SJSA1 (cell line): Measurements from ENCODE around the gene LIN7A. TPM values are rescaled to one million over a fixed set of nuclear protein-coding genes. Genes with fewer than 3 reads are reported as not detected.
"Not testable (repeated sequence)": the region's sequence is repeated elsewhere in the genome, so short reads cannot be mapped to it uniquely, and the experiment has no call there.

ENCODE experiments used
- DNase-seq, 2 experiments: peaks; one replicate each; pipeline ENCODE4 v3.0.0-alpha.2; 2015 to 2020; ENCODE audit warnings: low spot score in 2 of 2, low read depth in 1 of 2
- H3K27ac ChIP-seq: fragments of 250-450 bp; sonication (Bioruptor Pico); 2 replicates; pipeline ENCODE4 v1.5.1; 2020; ENCODE audit warnings: mild to moderate bottlenecking, moderate library complexity
- H3K27me3 ChIP-seq: fragments of 250-450 bp; sonication (Bioruptor Pico); replicated peaks from 2 replicates; pipeline ENCODE4 v1.5.1; 2020; ENCODE audit warnings: mild to moderate bottlenecking, moderate library complexity
- H3K36me3 ChIP-seq: fragments of 250-450 bp; sonication (Bioruptor Pico); 2 replicates; pipeline ENCODE4 v1.5.1; 2020; ENCODE audit warnings: mild to moderate bottlenecking
- H3K4me1 ChIP-seq: fragments of 250-450 bp; sonication (Bioruptor Pico); replicated peaks from 2 replicates; pipeline ENCODE4 v1.6.1; 2021; ENCODE audit warnings: mild to moderate bottlenecking
- H3K4me3 ChIP-seq: fragments of 250-450 bp; sonication (Bioruptor Pico); 2 replicates; pipeline ENCODE4 v1.5.1; 2020; ENCODE audit warnings: mild to moderate bottlenecking
- H3K9me3 ChIP-seq: fragments of 250-450 bp; sonication (Bioruptor Pico); replicated peaks from 2 replicates; pipeline ENCODE4 v1.5.1; 2020; ENCODE audit warnings: mild to moderate bottlenecking
- total RNA-seq: library from RNA; depleted of rRNA; stranded (reverse); fragments of >200 nt; shearing (Covaris generic); gene quantifications from 2 replicates; pipeline ENCODE4 v1.2.3, GENCODE V29; 2014

Gene LIN7A
- total RNA-seq, 1 experiment from 2014 or later = 2.4 TPM

DNA sequence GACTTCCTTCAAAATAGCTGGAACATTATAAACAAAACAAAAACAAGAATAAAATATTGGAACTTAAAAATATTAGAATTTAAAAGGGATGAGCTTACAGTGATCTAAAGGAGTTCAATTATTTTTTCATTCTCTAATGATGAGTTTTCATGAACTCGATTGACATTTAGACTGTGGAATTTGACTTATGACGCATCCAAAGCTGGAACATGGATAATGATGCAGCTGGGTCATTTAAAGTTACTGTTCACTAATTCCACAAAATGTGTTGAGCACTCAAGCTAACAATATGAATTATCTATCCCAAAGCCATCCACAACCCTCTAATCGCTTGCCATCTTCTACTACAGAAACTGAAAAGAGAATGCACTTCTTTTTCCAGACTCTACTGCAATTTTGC is 42.5 kb downstream of the LIN7A start:
- H3K27me3 ChIP-seq = no peaks in the 10 kb centered on the region; the same call in 1 of the 2 replicates
- no peaks in the 10 kb centered on the region for H3K36me3 ChIP-seq
- no peaks in the 10 kb centered on the region for H3K9me3 ChIP-seq
- no peak overlapping the region for H3K27ac ChIP-seq
- DNase-seq = no peak
- no peak overlapping the region for H3K4me3 ChIP-seq
- H3K4me1 ChIP-seq = no peaks in the 10 kb centered on the region

DNA sequence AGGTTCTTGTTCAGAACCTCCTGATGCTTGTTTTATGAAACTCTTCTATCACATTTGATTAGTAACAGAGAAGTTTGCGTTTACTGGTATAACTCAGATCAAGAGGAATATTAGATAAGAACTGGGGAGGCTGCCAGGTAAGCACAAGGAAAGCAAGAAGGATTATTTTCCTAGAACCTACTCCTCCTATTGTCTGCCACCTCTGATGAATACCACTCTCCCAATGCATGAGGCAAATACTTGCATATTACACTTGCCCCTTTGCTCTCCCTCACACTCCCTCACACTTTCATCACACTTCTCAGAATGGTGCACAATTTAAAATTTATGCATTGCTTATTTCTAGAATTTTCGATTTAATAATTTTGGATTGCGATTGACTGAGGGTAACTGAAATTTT is 43.6 kb downstream of the LIN7A start:
- DNase-seq = no peak

DNA sequence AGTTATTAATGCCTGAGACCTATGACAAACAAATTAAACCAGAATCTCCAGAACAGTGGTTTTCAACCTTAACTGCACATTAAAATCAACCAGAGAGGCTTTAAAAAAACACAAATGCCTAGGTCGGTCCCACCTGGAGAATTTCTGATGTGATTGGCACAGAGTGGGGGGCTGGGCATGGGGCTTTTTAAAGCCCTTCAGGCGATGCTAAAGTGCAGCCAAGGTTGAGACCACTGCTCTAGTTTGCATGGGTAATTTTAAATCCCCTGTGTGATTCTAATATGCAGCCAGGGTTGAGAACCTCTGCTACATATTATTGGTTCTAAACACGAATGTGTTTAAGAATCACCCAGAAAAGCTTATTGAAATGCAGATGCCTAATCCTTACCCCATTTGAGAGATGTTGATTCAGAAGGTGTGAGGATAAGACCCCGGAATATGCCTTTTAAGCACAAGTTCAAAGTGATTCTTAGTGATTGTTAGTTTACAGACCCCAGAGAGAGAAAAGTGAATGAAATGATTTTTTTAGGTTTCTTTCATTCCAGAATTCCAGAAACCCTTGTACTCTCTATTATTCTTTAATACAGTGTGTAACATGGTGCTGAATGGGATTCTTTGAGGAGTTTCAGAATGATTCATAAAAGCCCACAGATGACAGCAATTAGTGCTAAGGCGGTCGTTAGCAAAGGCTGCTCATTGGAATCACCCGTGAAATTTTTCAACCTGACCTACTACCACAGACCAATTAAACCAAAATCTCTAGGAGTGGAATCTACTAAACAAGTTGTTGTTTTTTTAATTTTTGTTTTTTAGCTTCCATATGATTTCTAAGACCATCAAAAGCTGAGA is 44.9 kb downstream of the LIN7A start:
- Histone ChIP-seq H3K4me1 (no peaks in the 10 kb centered on the region), H3K27ac (no peak overlapping the region), H3K36me3 (no peaks in the 10 kb centered on the region), H3K4me3 (no peak overlapping the region), H3K27me3 (no peaks in the 10 kb centered on the region; the same call in 1 of the 2 replicates), H3K9me3 (no peaks in the 10 kb centered on the region)
- no peak for DNase-seq

More for the DNA sequence above, 43.6 kb downstream of the LIN7A start:
- Histone ChIP-seq H3K9me3 (no peaks in the 10 kb centered on the region), H3K27me3 (no peaks in the 10 kb centered on the region; the same call in 1 of the 2 replicates), H3K36me3 (no peaks in the 10 kb centered on the region), H3K4me1 (no peaks in the 10 kb centered on the region), H3K4me3 (no peak overlapping the region), H3K27ac (no peak overlapping the region)

DNA sequence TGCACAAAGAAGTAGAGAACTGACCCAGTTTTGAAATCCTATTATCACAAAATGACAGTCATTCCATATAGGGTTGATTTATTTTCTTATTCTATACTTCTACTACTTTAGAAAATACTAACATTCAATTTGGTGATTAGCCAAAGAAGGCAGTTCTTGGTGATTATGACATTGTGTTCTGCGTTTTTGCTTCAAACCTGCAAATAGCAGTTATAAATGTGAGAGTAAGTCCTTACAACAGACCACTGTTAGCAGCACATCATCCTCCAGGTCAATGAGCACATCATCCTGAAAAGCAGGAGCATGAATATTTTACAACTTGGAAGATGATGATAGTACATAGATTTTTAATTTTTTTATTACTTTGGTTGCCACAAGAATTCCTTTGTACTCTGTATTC is 53.1 kb downstream of the LIN7A start:
- no peak overlapping the region for H3K27ac ChIP-seq
- no peaks in the 10 kb centered on the region for H3K9me3 ChIP-seq
- 0 out of 2 replicates have a peak, but pooled peaks cover 3% of the 10 kb centered on the region for H3K27me3 ChIP-seq
- DNase-seq = no peak
- H3K4me3 ChIP-seq = no peak overlapping the region
- no peaks in the 10 kb centered on the region for H3K4me1 ChIP-seq
- H3K36me3 ChIP-seq = no peaks in the 10 kb centered on the region

DNA sequence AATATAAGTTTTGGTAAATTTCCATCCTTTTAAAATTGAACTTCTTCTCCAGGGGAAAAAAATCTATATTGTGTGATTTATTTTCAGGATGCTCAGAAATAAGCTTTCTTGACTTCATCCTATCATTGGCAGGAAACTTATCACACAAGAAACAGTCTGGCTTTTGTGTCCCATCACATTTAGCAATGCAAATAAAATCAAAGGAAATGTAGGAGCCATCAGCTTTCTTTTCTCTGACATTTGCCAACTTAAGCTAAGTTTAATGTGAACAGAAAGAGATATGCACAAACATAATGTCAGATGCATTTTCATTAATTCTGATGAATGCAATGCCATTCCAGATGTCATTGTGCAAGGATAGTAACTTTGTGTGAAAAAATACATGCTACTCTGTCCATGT is 56.6 kb downstream of the LIN7A start:
- Histone ChIP-seq H3K36me3 (no peaks in the 10 kb centered on the region), H3K27ac (no peak overlapping the region), H3K27me3 (no peaks in the 10 kb centered on the region), H3K4me1 (no peaks in the 10 kb centered on the region), H3K4me3 (no peak overlapping the region), H3K9me3 (no peaks in the 10 kb centered on the region)
- no peak for DNase-seq

DNA sequence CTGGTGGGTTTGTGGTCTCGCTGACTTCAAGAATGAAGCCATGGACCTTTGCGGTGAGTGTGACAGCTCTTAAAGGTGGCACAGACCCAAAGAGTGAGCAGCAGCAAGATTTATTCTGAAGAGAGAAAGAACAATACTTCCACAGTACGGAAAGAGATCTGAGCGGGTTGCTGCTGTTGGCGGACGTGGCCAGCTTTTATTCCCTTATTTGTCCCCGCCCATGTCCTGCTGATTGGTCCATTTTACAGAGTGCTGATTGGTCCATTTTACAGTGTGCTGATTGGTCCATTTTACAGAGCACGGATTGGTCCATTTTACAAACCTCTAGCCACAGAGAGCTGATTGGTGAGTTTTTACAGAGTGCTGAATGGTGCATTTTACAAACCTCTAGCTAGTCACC is 59.3 kb downstream of the LIN7A start:
- not testable (repeated sequence) for H3K27me3 ChIP-seq, H3K27ac ChIP-seq, H3K4me3 ChIP-seq

DNA sequence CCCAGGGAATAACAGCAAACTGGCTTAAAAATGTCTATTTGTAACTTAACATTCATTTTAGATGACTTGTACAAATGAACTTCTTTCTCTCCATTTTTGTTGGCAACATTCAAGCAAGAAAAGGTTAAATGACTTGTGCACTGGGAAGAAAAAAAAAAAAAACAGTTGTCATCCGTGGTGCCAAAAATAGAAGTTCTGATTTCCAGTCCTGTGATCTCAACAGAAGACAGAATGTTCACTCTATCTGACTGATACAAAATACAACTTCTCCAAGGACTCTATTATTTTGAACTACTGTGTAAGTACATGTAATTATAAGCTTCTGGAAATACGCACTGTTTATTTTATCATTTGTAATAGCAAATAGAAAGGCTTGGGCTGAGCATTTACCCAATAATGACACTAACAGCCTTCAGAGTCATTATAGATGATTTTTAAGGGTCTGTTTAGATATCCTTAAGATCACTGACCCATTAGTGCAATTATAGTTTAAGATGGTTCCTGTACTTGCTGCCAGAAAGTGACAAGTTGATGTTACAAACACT is 59.9 kb downstream of the LIN7A start:
- Histone ChIP-seq H3K4me1 (no peaks in the 10 kb centered on the region), H3K4me3 (no peak overlapping the region), H3K9me3 (no peaks in the 10 kb centered on the region), H3K27ac (no peak overlapping the region), H3K36me3 (no peaks in the 10 kb centered on the region), H3K27me3 (no peaks in the 10 kb centered on the region)
- DNase-seq = no peak

More for the DNA sequence above, 59.3 kb downstream of the LIN7A start:
- H3K4me1 ChIP-seq, DNase-seq, H3K36me3 ChIP-seq, H3K9me3 ChIP-seq: not testable (repeated sequence)

DNA sequence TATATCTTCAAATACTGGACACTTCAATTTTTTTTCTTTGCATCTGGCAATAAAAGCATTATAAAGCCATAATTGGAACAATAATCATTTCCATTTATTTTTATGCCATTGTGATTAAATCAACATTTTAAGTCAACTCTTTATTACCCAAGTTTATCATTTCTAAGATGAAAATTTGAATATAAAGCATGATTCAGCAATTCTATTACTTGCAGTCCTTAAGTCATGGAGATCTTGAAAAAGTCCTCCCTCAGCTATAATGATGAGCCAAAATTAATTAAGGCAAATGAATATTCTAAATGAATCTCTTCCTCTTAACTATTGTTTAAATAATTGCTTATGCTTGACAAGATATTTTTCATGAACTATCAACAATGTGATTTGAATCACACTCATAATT is 65.7 kb downstream of the LIN7A start:
- H3K27me3 ChIP-seq = no peaks in the 10 kb centered on the region
- no peak for DNase-seq
- H3K36me3 ChIP-seq = no peaks in the 10 kb centered on the region
- H3K4me3 ChIP-seq = no peak overlapping the region
- no peak overlapping the region for H3K27ac ChIP-seq
- H3K9me3 ChIP-seq = no peaks in the 10 kb centered on the region
- no peaks in the 10 kb centered on the region for H3K4me1 ChIP-seq

DNA sequence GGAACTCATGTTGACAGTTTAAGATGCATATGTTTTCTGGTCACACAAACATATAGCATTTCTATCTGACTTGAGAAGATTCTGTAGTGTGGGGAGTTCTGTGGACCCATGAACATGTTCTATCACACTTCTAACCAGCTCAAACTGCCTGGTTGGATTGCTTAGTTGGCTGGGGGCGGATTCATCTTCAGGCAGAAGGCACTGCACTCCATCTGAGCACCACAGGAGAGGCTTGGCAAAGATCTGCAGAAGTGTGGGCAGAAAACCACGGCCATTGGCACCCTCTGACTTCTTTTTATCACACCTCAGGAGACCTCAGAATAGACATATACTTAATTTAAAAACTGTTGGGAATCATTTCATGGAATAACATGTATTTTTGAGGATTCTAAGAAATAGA is 68.5 kb downstream of the LIN7A start:
- no peaks in the 10 kb centered on the region for H3K4me1 ChIP-seq
- no peak overlapping the region for H3K4me3 ChIP-seq
- no peaks in the 10 kb centered on the region for H3K36me3 ChIP-seq
- no peak for DNase-seq
- no peak overlapping the region for H3K27ac ChIP-seq
- no peaks in the 10 kb centered on the region for H3K9me3 ChIP-seq
- no peaks in the 10 kb centered on the region for H3K27me3 ChIP-seq

DNA sequence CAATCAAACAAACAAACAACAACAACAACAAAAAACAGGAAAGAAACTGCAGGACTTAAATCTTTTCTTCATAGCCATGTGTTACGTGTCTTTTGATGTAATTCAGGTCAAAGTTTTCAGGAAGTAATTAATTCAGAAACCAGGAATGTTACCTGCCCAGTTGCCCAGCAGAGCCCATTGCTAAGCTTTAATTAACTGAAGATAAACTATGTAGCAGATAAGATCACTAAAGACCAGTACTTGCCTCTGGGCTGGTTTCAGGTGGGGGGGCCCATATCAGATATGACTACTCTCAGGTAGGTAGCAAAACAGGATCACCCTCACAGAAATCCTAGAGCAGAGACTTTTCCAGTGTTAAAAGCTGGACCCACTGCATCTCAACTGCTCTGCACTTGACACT is 69.2 kb downstream of the LIN7A start:
- Histone ChIP-seq H3K27ac (no peak overlapping the region), H3K9me3 (no peaks in the 10 kb centered on the region), H3K4me3 (no peak overlapping the region), H3K4me1 (no peaks in the 10 kb centered on the region), H3K27me3 (no peaks in the 10 kb centered on the region), H3K36me3 (no peaks in the 10 kb centered on the region)
- DNase-seq = no peak

DNA sequence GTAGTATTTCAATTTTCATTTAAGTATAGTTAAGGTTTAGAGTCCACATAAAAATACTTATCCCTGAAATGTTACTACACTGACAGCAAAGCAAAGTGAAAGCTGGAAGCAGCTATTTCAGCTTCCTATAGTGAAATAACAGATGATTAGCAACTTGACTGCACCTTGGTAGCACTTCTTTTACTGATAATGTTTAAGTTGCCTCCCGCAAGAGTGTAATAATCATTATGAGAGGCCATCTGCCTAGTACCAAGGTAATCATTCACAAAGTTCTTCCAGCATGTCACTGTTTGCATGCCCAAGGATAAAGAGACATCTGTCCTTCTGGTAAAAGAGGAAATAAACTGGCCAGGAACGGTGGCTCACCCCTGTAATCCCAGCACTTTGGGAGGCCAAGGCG is 69.8 kb downstream of the LIN7A start:
- H3K4me3 ChIP-seq = no peak overlapping the region
- no peaks in the 10 kb centered on the region for H3K27me3 ChIP-seq
- H3K9me3 ChIP-seq = no peaks in the 10 kb centered on the region
- H3K4me1 ChIP-seq = no peaks in the 10 kb centered on the region
- H3K27ac ChIP-seq = no peak overlapping the region
- no peaks in the 10 kb centered on the region for H3K36me3 ChIP-seq
- no peak for DNase-seq

DNA sequence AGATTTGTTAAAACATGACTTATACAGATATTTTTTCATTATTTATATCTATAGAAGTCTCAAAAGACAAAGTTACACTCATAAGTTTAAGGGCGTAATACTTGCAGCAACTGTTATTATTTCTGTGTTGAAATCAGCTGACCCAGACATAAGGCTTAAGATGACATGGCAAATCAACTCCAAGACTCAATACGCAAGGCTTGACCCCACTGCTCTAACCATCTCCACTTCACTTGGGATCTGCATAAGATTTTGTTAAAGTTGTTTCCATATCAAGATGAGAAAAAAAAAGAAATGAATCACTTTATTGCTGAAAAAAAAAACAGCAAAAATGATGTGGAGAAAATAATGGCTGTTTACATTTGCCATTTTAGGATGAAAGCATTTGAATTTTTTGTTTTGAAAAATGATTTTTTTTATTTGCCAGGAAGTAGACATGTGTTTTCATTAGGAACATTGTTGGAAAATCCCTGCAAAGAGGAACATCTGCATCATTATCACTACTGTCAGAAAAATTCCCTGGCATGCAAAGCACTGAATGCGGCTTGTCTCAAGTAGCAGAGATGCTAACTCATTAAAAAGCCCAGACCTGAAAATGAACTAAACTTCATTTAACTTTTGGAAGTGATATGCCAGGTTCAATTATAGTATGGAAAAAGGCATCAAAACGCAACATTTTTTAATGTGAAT is 73.5 kb downstream of the LIN7A start:
- no peaks in the 10 kb centered on the region for H3K4me1 ChIP-seq
- H3K36me3 ChIP-seq = no peaks in the 10 kb centered on the region
- no peak overlapping the region for H3K27ac ChIP-seq
- no peak for DNase-seq
- no peak overlapping the region for H3K4me3 ChIP-seq
- H3K27me3 ChIP-seq = no peaks in the 10 kb centered on the region
- H3K9me3 ChIP-seq = no peaks in the 10 kb centered on the region

DNA sequence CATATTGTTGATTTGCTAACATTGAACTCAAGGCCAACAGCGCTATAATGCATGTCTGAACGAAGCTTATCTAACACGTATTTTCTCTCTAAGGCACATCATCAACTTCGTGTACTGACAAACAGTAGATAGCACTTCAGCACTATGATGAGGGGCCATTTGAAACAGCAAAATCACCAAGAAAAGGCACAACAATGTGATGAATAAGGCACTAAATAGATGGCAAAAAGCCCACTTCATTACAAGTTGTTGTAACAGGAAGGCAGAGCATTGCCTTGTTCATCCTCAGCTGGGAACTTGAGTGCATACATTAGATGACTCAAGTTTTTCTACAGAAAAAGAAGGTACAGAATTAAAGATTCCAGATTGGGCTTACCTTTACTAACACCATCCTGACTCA is 75.2 kb downstream of the LIN7A start:
- no peak overlapping the region for H3K27ac ChIP-seq
- no peak overlapping the region for H3K4me3 ChIP-seq
- no peaks in the 10 kb centered on the region for H3K27me3 ChIP-seq
- no peaks in the 10 kb centered on the region for H3K36me3 ChIP-seq
- no peaks in the 10 kb centered on the region for H3K9me3 ChIP-seq
- H3K4me1 ChIP-seq = no peaks in the 10 kb centered on the region
- no peak for DNase-seq

DNA sequence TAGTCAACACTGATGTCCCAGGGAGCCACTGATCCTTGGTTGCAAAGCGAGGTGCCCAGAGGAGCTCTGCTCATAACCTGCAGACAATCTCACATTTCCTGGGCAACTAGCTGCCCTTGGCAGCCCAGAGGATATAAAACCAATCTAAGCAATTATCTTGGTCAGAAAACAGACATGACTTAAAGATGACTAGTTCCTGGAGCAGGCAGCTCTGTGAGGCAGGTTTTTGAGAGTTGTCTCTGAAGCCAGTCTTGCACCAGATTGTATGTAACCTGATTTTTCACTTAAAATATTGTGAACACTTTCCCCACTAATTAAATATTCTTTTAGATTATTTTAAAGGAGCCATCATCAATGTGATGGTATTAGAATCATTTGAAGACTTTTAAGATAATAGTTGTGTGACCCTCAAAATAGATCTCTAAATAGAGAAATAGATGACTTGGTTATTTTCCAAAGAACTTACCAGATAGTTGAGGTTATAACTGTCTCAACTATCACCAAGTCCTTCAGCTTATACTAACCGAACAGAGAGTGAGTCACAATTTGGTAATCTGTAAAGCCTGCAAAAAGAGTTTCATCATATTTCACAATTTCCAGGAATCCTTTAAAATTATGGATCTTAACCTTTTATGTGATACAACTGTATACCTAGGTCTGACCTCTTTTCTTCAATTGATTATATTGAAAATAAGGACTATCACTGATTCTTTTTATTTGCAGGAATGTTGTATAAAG is 75.9 kb downstream of the LIN7A start:
- no peak for DNase-seq
- Histone ChIP-seq H3K27ac (no peak overlapping the region), H3K4me3 (no peak overlapping the region), H3K36me3 (no peaks in the 10 kb centered on the region), H3K27me3 (no peaks in the 10 kb centered on the region), H3K4me1 (no peaks in the 10 kb centered on the region), H3K9me3 (no peaks in the 10 kb centered on the region)
